IPS-18a (cell line): ENCODE measurements around the gene HECTD2.
"Not testable (repeated sequence)": the region's sequence is repeated elsewhere in the genome, so short reads cannot be mapped to it uniquely, and the experiment has no call there.

Experiments
- H3K27ac ChIP-seq: one replicate; pipeline ENCODE4 v1.5.1; 2013; ENCODE audit warnings: low read length
- H3K27me3 ChIP-seq: one replicate; pipeline ENCODE4 v1.6.1; 2013; ENCODE audit warnings: mild to moderate bottlenecking, low read length; ENCODE audit not compliant: control insufficient read depth, insufficient read depth
- H3K36me3 ChIP-seq: one replicate; pipeline ENCODE4 v1.6.1; 2013; ENCODE audit warnings: low read depth, low read length; ENCODE audit not compliant: control insufficient read depth
- H3K4me1 ChIP-seq: one replicate; pipeline ENCODE4 v1.6.1; 2013; ENCODE audit warnings: low read depth, low read length; ENCODE audit not compliant: control insufficient read depth
- H3K4me3 ChIP-seq: one replicate; pipeline ENCODE4 v1.5.1; 2013; ENCODE audit warnings: low read length
- H3K9ac ChIP-seq: one replicate; pipeline ENCODE4 v1.6.1; 2013; ENCODE audit warnings: mild to moderate bottlenecking, low read length, moderate library complexity
- H3K9me3 ChIP-seq: one replicate; pipeline ENCODE4 v1.6.1; 2013; ENCODE audit warnings: low read depth, low read length; ENCODE audit not compliant: control insufficient read depth

Gene HECTD2

DNA sequence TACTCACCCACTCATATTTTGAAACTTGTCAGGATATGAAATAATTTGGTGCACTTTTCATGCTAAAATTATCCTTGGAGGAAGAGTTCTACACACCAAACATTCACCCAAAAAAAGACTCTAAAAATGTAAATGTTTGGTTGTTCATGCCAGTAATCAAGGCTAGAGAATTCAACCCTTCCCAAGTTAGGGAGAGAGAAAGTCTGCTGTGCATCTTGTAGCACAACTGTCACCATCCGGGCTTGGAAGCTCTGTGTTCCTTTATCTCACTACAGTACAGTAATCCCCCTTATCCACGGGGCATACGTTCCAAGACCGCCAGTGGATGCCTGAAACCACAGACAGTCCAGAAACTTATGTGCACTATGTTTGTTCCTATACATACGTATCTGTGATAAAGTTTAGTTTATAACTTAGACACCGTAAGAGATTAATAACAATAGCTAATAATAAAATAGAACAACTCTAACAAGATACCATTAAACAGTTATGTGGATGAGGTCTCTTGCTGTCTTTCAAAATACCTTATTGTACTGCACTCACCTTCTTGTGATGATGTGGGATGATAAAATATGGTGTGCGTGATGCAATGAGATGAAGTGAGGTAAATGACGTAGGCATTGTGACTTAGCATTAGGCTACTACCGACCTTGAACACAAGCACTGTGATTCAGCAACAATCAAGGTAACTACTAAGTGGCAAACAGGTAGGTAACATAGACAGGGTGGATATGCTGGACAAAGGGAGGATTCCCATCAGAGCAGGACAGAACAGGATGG lies 24.6 kb upstream of the HECTD2 start:
- Histone ChIP-seq H3K4me1 (no peaks in the 10 kb centered on the region), H3K36me3 (no peaks in the 10 kb centered on the region), H3K27me3 (no peaks in the 10 kb centered on the region), H3K9me3 (no peaks in the 10 kb centered on the region), H3K27ac (no peak overlapping the region), H3K4me3 (no peak overlapping the region), H3K9ac (no peak overlapping the region)

DNA sequence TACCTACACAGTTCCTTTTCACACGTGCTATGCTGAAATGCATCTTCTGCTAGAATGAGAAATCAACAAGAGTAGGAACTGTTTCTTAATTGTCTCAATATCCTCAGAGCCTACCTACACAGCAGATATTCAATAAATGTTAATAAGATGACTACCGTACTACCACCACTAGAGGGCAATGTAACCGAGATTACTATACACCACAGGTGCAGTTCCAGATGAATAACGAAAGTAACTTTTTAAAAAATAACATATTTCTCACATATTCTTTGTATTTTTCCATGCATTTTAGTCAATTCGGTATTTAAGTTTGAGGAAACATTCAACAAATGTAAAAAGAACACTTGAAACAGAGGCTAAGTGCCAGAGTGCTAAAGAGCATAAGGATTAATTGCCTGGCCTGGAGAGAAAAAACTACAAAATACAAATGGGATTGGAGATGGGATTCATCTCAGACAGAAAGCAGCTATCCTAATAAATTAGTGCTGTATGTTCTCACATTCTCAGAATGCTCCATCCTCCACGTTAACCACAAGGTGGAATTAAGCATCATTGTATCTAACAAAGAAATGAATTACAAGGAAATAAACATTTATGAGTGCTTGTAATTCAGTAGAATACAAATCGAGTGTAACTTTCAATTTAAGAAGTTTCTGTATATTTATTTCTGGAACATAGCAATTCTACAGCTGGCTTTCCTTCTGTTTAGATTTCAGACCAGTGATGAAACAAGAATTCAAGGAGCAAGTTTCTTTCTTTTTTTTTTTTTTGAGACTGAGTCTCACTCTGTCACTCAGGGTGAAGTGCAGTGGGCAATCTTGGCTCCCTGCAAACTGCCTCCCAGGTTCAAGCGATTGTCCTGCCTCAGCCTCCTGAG lies 20.3 kb upstream of the HECTD2 start:
- Histone ChIP-seq H3K4me1 (no peaks in the 10 kb centered on the region), H3K36me3 (no peaks in the 10 kb centered on the region), H3K27ac (no peak overlapping the region), H3K9ac (no peak overlapping the region), H3K4me3 (no peak overlapping the region), H3K27me3 (no peaks in the 10 kb centered on the region), H3K9me3 (no peaks in the 10 kb centered on the region)

DNA sequence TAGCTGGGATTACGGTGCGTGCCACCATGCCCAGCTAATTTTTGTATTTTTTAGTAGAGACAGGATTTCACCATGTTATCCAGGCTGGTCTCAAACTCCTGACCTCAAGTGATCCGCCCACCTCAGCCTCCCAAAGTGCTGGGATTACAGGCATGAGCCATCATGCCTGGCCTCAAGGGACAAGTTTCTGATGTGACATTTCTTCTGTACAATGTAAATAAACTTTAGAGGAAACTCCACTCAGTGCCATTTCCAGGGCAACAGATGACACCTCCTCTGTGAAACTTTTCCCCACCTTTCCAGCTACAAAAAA lies 19.7 kb upstream of the HECTD2 start:
- not testable (repeated sequence) for H3K27me3 ChIP-seq, H3K9ac ChIP-seq, H3K4me3 ChIP-seq, H3K9me3 ChIP-seq, H3K36me3 ChIP-seq, H3K4me1 ChIP-seq, H3K27ac ChIP-seq

DNA sequence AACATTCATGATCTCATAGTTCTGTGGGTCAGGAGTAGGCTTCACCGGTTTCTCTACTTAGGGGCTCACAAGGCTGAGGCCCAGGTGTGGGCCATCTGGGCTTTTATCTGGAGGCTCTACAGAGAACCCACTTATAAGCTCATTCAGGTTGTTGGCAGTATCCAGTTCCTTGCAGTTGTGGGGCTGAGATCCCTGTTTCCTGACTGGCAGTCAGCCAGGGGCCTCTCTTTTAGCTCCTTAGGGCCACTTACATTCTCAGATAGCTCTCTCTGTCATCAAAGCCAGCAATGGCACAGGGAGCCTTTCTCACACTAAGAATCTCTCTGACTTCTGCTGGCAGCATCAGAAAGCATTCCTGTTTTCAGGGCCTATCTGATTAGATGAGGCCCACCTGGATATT lies 18.2 kb upstream of the HECTD2 start:
- Histone ChIP-seq H3K4me1 (no peaks in the 10 kb centered on the region), H3K9me3 (no peaks in the 10 kb centered on the region), H3K27me3 (no peaks in the 10 kb centered on the region), H3K27ac (no peak overlapping the region), H3K9ac (no peak overlapping the region), H3K4me3 (no peak overlapping the region), H3K36me3 (no peaks in the 10 kb centered on the region)

DNA sequence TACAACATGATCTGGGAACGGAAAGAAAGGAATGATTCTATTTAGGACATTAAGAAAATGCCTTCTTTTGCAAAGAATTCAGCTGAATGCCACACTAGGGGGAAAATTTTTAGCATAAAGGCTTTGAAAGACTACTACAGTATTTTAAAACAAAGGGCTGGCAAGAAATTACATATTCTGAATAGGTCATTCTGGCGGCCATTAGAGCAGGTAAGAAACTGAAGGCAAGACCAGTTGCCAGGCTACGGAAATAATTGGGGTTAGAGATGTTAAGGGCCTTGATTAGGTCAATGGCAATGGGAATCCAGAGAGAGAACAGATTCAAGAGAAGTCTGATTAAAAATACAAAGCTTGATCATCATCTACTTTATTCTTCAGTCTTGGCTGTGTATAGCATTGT lies 3.8 kb upstream of the HECTD2 start:
- no peak overlapping the region for H3K9ac ChIP-seq
- peaks cover 4% of the 10 kb centered on the region for H3K27me3 ChIP-seq
- H3K9me3 ChIP-seq, result no peaks in the 10 kb centered on the region
- H3K4me1 ChIP-seq, result peaks cover 44% of the 10 kb centered on the region
- no peak overlapping the region for H3K27ac ChIP-seq
- no peaks in the 10 kb centered on the region for H3K36me3 ChIP-seq
- H3K4me3 ChIP-seq, result no peak overlapping the region

DNA sequence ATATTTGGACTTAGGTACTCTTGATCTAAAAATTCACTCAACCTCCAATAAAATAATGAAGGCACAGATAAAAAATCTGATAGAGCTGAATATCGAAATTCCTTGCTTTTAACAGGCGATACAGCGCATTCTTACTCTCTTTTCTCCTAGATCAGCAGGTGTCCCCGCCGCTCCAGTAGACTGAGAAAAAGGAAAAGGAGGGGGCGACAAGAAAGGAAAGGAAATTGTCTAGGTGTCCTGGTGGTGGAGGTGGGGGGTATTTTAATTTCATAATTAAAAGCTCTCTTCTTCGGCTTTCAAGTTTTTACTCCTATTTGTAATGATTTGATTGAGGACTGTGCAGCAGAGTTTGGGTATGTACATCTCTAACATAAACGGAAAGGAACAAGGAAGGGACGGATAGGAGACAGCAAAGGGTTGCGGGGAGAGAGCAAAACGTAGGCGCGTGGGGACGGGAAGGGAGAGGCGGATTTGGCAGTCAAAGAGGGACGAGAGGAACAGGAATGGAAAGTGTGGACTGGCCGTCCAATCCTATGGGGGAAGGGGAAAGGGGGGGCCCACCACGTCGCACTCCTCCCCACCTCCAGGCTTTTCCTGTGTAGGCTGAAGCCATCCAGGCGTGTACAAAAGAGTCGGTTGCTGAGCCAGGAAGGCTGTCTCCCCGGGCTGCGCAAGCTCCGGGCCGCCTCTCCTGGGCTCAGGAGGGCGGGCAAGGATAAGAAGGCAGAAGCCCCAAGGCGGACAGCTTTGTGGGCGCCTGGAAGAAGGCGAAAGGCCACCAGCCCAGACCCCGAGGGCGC lies 875 bp upstream of the HECTD2 start:
- no peaks in the 10 kb centered on the region for H3K9me3 ChIP-seq
- H3K27ac ChIP-seq, result peak overlapping the region; percentile 98
- H3K4me1 ChIP-seq, result peaks cover 40% of the 10 kb centered on the region
- H3K9ac ChIP-seq, result peak overlapping the region; percentile 98
- no peaks in the 10 kb centered on the region for H3K36me3 ChIP-seq
- H3K27me3 ChIP-seq, result peaks cover 4% of the 10 kb centered on the region
- H3K4me3 ChIP-seq, result peak overlapping the region; percentile 77

DNA sequence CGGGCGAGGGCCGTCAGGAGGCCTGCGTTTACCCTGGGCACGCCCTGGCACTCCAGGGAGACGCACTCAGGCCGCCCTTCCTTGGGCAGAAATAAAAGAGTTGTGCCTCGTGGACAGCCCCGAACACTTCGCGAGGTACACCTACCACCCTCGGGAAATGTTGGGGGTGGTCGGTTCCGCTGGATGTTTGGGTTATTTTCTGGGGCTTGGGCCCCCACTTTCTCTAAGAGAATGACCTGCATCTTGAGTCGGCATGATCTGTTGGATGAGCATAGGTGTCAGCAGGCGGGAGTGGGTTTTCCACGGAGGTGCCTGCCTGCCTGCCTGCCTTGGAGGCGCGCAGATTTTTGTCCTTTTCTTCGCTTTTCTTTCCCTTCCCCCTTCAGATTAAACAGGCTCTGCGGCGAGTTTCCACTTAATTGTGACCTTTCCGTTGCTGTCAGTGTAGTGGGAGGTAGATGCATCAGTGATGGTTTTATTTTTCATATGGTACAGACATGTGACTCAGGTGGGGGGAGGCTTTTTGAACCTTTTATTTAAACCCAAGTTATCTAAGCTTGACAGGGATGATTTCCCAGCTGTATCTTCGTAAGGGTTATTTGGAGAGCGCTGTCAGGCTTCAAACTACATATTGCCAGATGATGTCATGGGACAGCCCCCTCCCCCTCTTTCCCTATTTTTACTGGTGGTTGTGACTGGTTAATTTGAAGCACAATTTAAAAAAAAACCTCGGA lies 661 bp downstream of the HECTD2 start:
- Histone ChIP-seq H3K27me3 (peaks cover 4% of the 10 kb centered on the region), H3K4me3 (peak overlapping the region; percentile 88), H3K27ac (no peak overlapping the region), H3K9me3 (no peaks in the 10 kb centered on the region), H3K9ac (peak overlapping the region; percentile 98), H3K4me1 (peaks cover 36% of the 10 kb centered on the region), H3K36me3 (no peaks in the 10 kb centered on the region)

DNA sequence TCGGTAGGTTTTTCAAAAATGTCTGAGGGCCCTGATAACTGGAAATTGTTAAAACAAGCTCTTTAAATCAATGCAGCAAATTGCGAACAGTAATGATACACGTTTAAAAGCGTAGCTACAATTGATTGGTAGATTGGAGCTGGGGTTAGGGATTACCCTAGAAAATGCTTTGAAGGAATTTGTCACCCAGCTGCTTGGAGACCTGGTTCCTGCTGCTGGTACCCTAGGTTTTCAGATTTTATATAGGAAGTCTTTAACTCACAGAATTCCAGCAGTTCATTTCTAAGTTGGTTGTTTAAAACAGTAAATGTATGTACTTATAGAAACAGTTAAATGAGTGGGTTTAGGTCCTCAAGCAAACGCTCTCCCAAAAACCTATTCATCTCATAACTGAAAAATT lies 1.5 kb downstream of the HECTD2 start:
- Histone ChIP-seq H3K4me3 (peak overlapping the region; percentile 88), H3K27me3 (peaks cover 4% of the 10 kb centered on the region), H3K9me3 (no peaks in the 10 kb centered on the region), H3K27ac (no peak overlapping the region), H3K4me1 (peaks cover 29% of the 10 kb centered on the region), H3K9ac (no peak overlapping the region), H3K36me3 (no peaks in the 10 kb centered on the region)

DNA sequence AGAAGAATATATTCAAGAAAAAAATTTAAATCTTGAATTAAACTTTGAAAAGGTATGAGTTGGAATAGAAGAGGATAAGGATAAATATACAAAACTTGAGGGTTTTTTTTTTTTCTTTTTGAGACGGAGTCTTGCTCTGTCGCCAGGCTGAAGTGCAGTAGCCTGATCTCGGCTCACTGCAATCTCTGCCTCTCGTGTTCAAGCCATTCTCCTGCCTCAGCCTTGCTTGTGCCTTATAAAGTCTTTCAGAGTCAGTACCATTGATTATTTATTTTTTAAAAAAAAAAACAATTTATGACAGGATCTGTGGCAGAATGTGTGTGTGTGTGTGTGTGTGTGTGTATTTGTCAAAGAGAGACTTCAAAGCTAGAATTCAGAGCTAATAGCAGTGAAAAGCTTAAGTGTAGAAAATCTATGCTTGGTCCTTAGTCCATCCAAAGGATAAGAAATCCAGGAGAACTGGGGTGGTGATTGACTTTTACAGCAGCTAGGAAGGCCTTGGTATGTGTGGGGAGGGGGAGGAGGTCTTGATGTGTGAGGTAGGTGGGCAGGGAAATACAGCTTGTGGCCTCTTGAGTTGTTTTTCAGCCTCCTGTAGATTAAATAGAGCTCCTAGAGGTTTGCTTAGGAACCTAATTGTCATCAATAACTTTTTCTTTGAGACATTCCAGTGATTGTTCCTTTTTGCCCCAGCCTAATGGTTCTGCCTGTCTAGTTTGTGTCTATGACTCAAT lies 2.4 kb downstream of the HECTD2 start:
- H3K27me3 ChIP-seq, result peaks cover 4% of the 10 kb centered on the region
- H3K27ac ChIP-seq, result no peak overlapping the region
- no peaks in the 10 kb centered on the region for H3K9me3 ChIP-seq
- peak overlapping the region; percentile 88 for H3K4me3 ChIP-seq
- peaks cover 27% of the 10 kb centered on the region for H3K4me1 ChIP-seq
- no peaks in the 10 kb centered on the region for H3K36me3 ChIP-seq
- no peak overlapping the region for H3K9ac ChIP-seq

DNA sequence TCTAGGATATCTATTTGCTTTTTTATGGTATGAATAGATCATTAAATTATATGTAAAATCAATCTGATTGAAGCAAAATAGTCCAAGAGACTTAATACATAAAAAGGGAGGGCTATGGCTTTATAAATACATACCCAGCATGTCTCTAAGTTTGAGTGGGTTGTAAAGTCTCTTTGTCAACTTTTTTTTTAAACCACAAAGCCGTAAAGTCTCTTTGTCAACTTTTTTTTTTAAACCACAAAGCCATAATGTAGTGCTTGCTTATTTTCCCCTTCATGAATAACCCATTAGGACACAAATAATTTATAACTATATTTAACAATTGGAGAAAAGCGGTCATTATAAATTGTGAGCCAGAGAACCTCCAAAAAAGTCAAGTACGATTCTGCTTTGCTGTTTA lies 5.7 kb downstream of the HECTD2 start:
- no peak overlapping the region for H3K4me3 ChIP-seq
- H3K4me1 ChIP-seq, result peaks cover 15% of the 10 kb centered on the region
- no peaks in the 10 kb centered on the region for H3K9me3 ChIP-seq
- no peak overlapping the region for H3K9ac ChIP-seq
- no peaks in the 10 kb centered on the region for H3K36me3 ChIP-seq
- H3K27ac ChIP-seq, result no peak overlapping the region
- peaks cover 3% of the 10 kb centered on the region for H3K27me3 ChIP-seq
